ENCODE data around the gene PFDN6.
A peak's percentile ranks its signal among the peaks of the same experiment; 100 is the strongest.

The PFDN6 gene

DNA sequence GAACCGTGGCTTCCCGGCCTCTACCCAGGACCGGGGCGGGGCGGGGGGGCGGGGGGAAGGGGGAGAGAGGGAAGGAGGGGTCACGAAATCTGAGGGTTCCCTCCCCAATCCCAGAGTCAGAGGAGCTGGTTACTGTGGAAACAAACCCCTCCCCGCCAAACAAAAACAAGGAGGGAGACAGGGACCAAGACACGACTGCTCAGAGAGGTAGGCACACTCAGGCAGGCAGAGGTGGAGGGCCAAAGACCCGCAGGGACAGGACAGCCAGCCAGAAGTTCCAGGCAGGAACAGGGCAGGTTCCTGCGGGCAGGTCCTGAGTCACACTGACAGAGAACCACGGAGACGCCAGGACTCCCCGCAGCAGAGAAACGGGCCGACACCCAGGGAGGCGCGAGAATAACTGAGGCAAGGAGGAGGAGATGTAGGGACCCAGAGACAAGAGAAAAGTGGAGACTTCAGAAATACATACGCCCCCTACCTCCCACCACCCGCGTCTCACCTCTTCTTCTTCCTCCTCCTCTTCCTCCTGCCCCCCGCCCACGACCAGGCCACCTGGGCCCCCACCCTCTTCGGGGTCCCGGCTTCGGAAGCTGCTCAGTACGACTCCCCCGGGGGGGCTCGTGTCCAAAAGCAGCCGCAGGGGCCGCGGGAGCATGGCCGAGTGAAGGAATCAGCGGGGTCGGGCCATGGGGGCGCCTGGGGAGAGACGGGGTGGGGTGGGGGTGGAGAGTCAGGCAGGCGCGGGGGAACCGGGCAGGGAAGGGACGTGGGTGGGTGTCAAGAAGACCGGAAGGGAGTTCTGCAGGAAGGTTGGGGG lies 8.8 kb downstream of the PFDN6 start:
- H3K4me3 ChIP-seq (ENCODE audit: low read depth, low read length) = peak overlapping the region; percentile 83
- peak; percentile 83 for DNase-seq (ENCODE audit: low read depth)

DNA sequence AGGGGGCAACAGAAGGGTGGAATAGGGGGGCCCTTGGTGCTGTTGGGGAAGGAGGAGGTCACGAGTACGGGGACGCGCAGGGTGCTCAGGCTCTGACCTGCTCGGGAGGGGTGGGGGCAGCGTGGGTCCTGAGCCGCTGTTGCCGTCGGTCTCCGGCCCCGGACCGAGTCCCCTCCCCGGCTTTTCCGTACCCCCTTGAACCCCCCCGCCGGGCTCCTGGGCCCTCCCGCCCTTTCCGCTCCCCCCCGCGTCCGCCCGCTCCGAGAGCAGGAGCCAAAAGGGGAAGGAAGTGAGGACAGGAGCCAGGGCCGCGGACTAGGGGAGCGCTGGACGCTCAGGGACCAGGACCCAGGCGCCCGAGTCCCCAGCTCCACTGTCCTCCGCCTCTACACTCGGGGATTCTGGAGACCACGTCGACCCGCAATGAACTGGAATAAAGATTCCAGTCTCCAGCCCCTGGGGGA lies 9.4 kb downstream of the PFDN6 start, which contains the start of gene RGL2:
TSS of gene RGL2 (minus strand) at position 170 of the 464 bp plus-strand sequence. CDS start 332 bp downstream, outside the sequence.
- H3K4me3 ChIP-seq (ENCODE audit: low read depth, low read length) = peak within 1 kb of the TSS; percentile 83
- TF ChIP-seq POLR2A (IDR thresholded peaks at IDR 0.05; ENCODE audit: extremely low read depth, insufficient read length) (peak; percentile 16), MYC (IDR thresholded peaks at IDR 0.05; ENCODE audit: low read depth, low read length) (0 out of 2 replicates have a peak, but pooled peaks have one; percentile 34)
- TF ChIP-seq, protein P1, sequence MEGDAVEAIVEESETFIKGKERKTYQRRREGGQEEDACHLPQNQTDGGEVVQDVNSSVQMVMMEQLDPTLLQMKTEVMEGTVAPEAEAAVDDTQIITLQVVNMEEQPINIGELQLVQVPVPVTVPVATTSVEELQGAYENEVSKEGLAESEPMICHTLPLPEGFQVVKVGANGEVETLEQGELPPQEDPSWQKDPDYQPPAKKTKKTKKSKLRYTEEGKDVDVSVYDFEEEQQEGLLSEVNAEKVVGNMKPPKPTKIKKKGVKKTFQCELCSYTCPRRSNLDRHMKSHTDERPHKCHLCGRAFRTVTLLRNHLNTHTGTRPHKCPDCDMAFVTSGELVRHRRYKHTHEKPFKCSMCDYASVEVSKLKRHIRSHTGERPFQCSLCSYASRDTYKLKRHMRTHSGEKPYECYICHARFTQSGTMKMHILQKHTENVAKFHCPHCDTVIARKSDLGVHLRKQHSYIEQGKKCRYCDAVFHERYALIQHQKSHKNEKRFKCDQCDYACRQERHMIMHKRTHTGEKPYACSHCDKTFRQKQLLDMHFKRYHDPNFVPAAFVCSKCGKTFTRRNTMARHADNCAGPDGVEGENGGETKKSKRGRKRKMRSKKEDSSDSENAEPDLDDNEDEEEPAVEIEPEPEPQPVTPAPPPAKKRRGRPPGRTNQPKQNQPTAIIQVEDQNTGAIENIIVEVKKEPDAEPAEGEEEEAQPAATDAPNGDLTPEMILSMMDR (IDR thresholded peaks at IDR 0.05; ENCODE audit: low read depth, low read length) = no peak
- TF ChIP-seq, protein P2, sequence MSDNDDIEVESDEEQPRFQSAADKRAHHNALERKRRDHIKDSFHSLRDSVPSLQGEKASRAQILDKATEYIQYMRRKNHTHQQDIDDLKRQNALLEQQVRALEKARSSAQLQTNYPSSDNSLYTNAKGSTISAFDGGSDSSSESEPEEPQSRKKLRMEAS (IDR thresholded peaks at IDR 0.05; ENCODE audit: low read depth, low read length) = 0 out of 2 replicates have a peak, but pooled peaks have one; percentile 11
- DNase-seq (ENCODE audit: low read depth) = peak; percentile 92

More for the DNA sequence above, 8.8 kb downstream of the PFDN6 start:
- TF ChIP-seq, protein P2 (IDR thresholded peaks at IDR 0.05; ENCODE audit: low read depth, low read length) = no peak
- TF ChIP-seq POLR2A (IDR thresholded peaks at IDR 0.05; ENCODE audit: extremely low read depth, insufficient read length) (peak; percentile 35), MYC (IDR thresholded peaks at IDR 0.05; ENCODE audit: low read depth, low read length) (no peak)

DNA sequence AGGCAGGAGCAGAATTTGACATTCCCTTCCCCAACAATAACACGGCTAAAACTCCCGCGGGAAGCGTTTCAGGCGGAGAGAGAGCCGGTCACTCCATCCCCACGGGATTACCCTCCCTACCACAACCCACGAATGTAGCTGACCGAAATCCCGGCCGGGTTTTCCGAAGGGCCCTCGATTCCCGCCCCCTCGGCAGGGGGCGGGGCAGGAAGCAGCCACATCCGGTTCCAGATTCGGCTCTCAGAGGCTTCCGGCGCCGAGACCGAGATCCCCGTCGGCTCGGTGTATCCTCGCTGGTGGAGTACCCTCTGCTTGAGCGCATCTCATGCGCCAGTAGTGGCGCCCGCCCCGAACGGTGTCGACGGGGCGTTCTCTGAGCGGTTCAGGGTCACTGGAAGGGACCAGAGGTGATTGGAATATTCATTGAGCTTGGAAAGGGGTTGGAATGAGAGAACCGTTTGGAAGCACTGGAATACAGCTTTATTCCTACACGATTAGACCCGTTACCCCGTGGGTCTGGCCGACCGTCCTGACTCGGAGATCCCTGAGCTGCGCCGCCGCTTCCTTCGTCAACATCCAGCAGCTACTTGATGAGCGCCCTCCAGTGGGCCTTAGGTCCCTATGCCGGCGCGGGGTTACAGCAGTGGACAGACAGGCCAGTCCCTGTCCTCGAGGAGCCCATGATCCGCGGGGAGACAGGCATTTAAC lies 10.0 kb downstream of the PFDN6 start:
- H3K4me3 ChIP-seq (ENCODE audit: low read depth, low read length) = peak overlapping the region; percentile 83
- DNase-seq (ENCODE audit: low read depth) = peak; percentile 97
- TF ChIP-seq MYC (IDR thresholded peaks at IDR 0.05; ENCODE audit: low read depth, low read length) = peak; percentile 37; the same call in 1 of the 2 replicates
- TF ChIP-seq, protein P2 (IDR thresholded peaks at IDR 0.05; ENCODE audit: low read depth, low read length) = peak; percentile 39; the same call in 1 of the 2 replicates
- TF ChIP-seq POLR2A (IDR thresholded peaks at IDR 0.05; ENCODE audit: extremely low read depth, insufficient read length) = peak; percentile 86
- TF ChIP-seq, protein P1 (IDR thresholded peaks at IDR 0.05; ENCODE audit: low read depth, low read length) = peak; percentile 74

DNA sequence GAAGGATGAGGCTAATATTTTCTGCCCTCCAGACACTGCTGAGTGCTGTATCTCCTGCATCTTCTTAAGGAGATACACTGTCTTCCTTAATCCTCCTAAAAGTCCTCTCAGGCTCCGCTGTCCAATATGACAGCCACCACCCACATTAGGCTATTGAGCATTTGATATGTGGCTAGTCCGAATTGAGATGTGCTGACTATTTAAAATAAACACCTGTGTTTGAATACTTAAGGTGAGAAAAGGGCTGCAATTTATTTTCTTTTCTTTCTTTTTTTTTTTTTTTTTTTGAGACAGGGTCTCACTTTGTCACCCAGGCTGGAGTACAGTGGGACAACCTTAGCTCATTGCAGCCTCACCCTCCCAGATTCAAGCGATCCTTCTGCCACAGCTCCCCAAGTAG lies 12.5 kb downstream of the PFDN6 start:
- TF ChIP-seq MYC (IDR thresholded peaks at IDR 0.05; ENCODE audit: low read depth, low read length) (no peak), POLR2A (IDR thresholded peaks at IDR 0.05; ENCODE audit: extremely low read depth, insufficient read length) (no peak)
- TF ChIP-seq, protein P2 (IDR thresholded peaks at IDR 0.05; ENCODE audit: low read depth, low read length) = no peak
- TF ChIP-seq, protein P1 (IDR thresholded peaks at IDR 0.05; ENCODE audit: low read depth, low read length) = no peak
- no peak overlapping the region for H3K4me3 ChIP-seq (ENCODE audit: low read depth, low read length)
- no peak for DNase-seq (ENCODE audit: low read depth)

DNA sequence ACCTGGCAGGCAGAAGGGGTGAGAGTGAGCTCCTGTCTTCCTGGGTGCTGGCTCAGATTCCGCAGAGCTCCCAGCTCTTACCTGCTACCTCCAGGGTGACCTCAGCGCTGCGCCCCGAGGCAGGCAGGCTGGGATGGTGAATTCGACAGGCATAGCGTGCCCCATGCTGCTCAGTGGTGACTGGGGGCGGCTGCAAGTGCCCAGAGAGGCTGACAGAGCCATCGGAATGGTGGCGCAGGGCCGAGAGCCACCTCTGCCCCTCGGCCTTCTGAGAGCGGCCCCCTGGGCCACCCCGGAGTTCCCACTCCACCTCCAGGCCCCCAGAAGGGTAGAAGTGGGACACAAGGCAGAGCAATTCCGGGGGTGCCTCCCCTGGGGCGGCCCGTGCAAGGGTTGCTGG lies 14.8 kb downstream of the PFDN6 start:
- DNase-seq (ENCODE audit: low read depth) = no peak
- TF ChIP-seq, protein P1 (IDR thresholded peaks at IDR 0.05; ENCODE audit: low read depth, low read length) = no peak
- TF ChIP-seq, protein P2 (IDR thresholded peaks at IDR 0.05; ENCODE audit: low read depth, low read length) = no peak
- TF ChIP-seq POLR2A (IDR thresholded peaks at IDR 0.05; ENCODE audit: extremely low read depth, insufficient read length) = no peak
- no peak for TF ChIP-seq MYC (IDR thresholded peaks at IDR 0.05; ENCODE audit: low read depth, low read length)

More for the DNA sequence above, 14.8 kb downstream of the PFDN6 start:
- no peak overlapping the region for H3K4me3 ChIP-seq (ENCODE audit: low read depth, low read length)

Data from NB4 (cell line).